B cell (primary cell): ENCODE data around the gene POU6F1. TPM values are rescaled to one million over a fixed set of nuclear protein-coding genes. Genes with fewer than 3 reads are reported as not detected.

Experiments used
- ATAC-seq: fragments of 200-7000 bp; cut with Tn5 transposase; one replicate; pipeline ENCODE4 v1.10.0; 2021; ENCODE audit warnings: low read depth, mild to moderate bottlenecking, moderate number of reproducible peaks, moderate library complexity
- CTCF ChIA-PET: fragments of 350-600 bp; sonication (Branson Sonifier 250); formaldehyde crosslinking; loops from one replicate; lab custom pipeline; 2021; ENCODE audit warnings: antibody characterized with exemption, inconsistent platforms; lab: Charles Lee
- POLR2A ChIA-PET: fragments of 350-600 bp; sonication (Branson Sonifier 250); formaldehyde crosslinking; loops from one replicate; lab custom pipeline; 2021; ENCODE audit warnings: antibody characterized with exemption; lab: Charles Lee
- DNase-seq: peaks from one replicate; pipeline ENCODE4 v3.0.0; 2013
- H2AFZ ChIP-seq: 2 replicates; pipeline ENCODE4 v1.6.1; 2012; ENCODE audit warnings: mild to moderate bottlenecking, low read depth, low read length; ENCODE audit not compliant: insufficient read depth, poor library complexity, severe bottlenecking
- H3K27ac ChIP-seq, 2 donors: 1 replicate in 1 of 2; 2 replicates in 1 of 2; pipeline ENCODE4 v1.5.1; 2012 to 2013; ENCODE audit warnings: low read length in 2 of 2, mild to moderate bottlenecking in 2 of 2, moderate library complexity in 1 of 2
- H3K27me3 ChIP-seq, 4 experiments: fragments of 200-600 bp in 1 of 4; sonication (generic) in 1 of 4; replicated peaks in 1 of 4; 1 replicate in 2 of 4; 2 replicates in 2 of 4; pipeline versions ENCODE4 v1.6.1 to v1.7.0; 2013 to 2016; ENCODE audit warnings: low read length in 3 of 4, mild to moderate bottlenecking in 2 of 4, mixed read lengths in 1 of 4, moderate library complexity in 1 of 4; ENCODE audit not compliant: insufficient read depth in 4 of 4, control insufficient read depth in 3 of 4; ENCODE audit errors: control extremely low read depth in 1 of 4
- H3K36me3 ChIP-seq, 2 experiments: replicated peaks in 1 of 2; 1 replicate in 1 of 2; 2 replicates in 1 of 2; pipeline versions ENCODE4 v1.6.1 to v1.7.1; 2013; ENCODE audit warnings: low read length in 1 of 2; ENCODE audit not compliant: insufficient read depth in 2 of 2, control insufficient read depth in 1 of 2; ENCODE audit errors: control extremely low read depth in 1 of 2, extremely low read depth in 1 of 2
- H3K4me1 ChIP-seq, 2 donors: fragments of 200-600 bp in 1 of 2; sonication (generic) in 1 of 2; 1 replicate in 1 of 2; 2 replicates in 1 of 2; pipeline versions ENCODE4 v1.5.1 to v1.6.1; 2013 to 2017; ENCODE audit warnings: low read length in 2 of 2; ENCODE audit not compliant: control insufficient read depth in 2 of 2, insufficient read depth in 2 of 2
- H3K4me2 ChIP-seq: replicated peaks from 2 replicates; pipeline ENCODE3; 2012; ENCODE audit warnings: mild to moderate bottlenecking, low read depth, low read length; ENCODE audit not compliant: poor library complexity, severe bottlenecking
- H3K4me3 ChIP-seq, 5 experiments: fragments of 200-600 bp in 1 of 5; sonication (generic) in 1 of 5; 1 replicate in 3 of 5; 2 replicates in 2 of 5; pipeline versions ENCODE4 v1.5.1 to v1.7.0; 2011 to 2016; ENCODE audit warnings: low read length in 4 of 5, mild to moderate bottlenecking in 4 of 5, low read depth in 2 of 5, control low read depth in 1 of 5, moderate library complexity in 1 of 5; ENCODE audit not compliant: insufficient read depth in 1 of 5; ENCODE audit errors: control extremely low read depth in 1 of 5, extremely low read depth in 1 of 5
- H3K79me2 ChIP-seq: fragments of 200-600 bp; sonication (generic); one replicate; pipeline ENCODE4 v1.6.0; 2016; ENCODE audit warnings: low read length; ENCODE audit not compliant: control insufficient read depth, insufficient read depth
- H3K9ac ChIP-seq: fragments of 200-600 bp; sonication (generic); 2 replicates; pipeline ENCODE4 v1.6.1; 2017; ENCODE audit warnings: mild to moderate bottlenecking, low read length, moderate library complexity
- H3K9me3 ChIP-seq, 3 donors: one replicate each; pipeline versions ENCODE4 v1.6.1 to v1.7.1; 2013; ENCODE audit warnings: low read length in 2 of 3; ENCODE audit not compliant: control insufficient read depth in 2 of 3, insufficient read depth in 1 of 3; ENCODE audit errors: control extremely low read depth in 1 of 3
- H4K20me1 ChIP-seq: 2 replicates; pipeline ENCODE4 v1.6.0; 2012; ENCODE audit warnings: mild to moderate bottlenecking, low read length; ENCODE audit not compliant: insufficient read depth, control insufficient read depth, poor library complexity, severe bottlenecking
- H3K27ac Mint-ChIP-seq: one replicate; pipeline ENCODE4 v1.8.0; 2021; ENCODE audit warnings: mixed read lengths
- H3K27me3 Mint-ChIP-seq: one replicate; pipeline ENCODE4 v1.8.0; 2021; ENCODE audit warnings: mixed read lengths
- H3K4me1 Mint-ChIP-seq: one replicate; pipeline ENCODE4 v1.8.0; 2021; ENCODE audit warnings: mixed read lengths
- H3K4me3 Mint-ChIP-seq: one replicate; pipeline ENCODE4 v1.8.0; 2021; ENCODE audit warnings: mixed read lengths
- H3K9me3 Mint-ChIP-seq: one replicate; pipeline ENCODE4 v1.8.0; 2022; ENCODE audit warnings: mixed read lengths; ENCODE audit not compliant: insufficient read depth
- CTCF ChIP-seq: fragments of 200-600 bp; IDR thresholded peaks from one replicate; pipeline ENCODE4 v1.8.0; 2022; ENCODE audit warnings: antibody characterized with exemption, mild to moderate bottlenecking
- EZH2 ChIP-seq: IDR thresholded peaks from 2 replicates; pipeline ENCODE4 v1.6.1; 2012; ENCODE audit warnings: borderline replicate concordance, low read depth, mild to moderate bottlenecking, moderate library complexity, low read length; ENCODE audit not compliant: insufficient read depth, poor library complexity, severe bottlenecking
- WGBS: methylation state at CpG from one replicate; pipeline ENCODE4 v1.1.5; 2013; ENCODE audit warnings: missing lambda C conversion rate; ENCODE audit not compliant: insufficient coverage; 5-methylcytosine and 5-hydroxymethylcytosine counted together
- intact Hi-C: fragments of 100-400 bp; cut with micrococcal nuclease; formaldehyde crosslinking; loops from one replicate; pipeline ENCODE4 v1.10.0; 2022
- polyA plus RNA-seq: library from polyadenylated mRNA; depleted of rRNA; stranded (reverse); fragments of >200 nt; gene quantifications from 2 replicates; pipeline ENCODE4 v1.2.3, GENCODE V29; 2012
- total RNA-seq, 2 donors: library from RNA; stranded (reverse); fragments of 120-200 nt in 1 of 2; gene quantifications; 1 replicate in 1 of 2; 2 replicates in 1 of 2; pipeline versions ENCODE4 v1.2.3 to v1.2.4, GENCODE V29; 2013 to 2022

POU6F1 gene
- total and polyA plus RNA-seq, 2 donors (not counting 1 experiment from before 2014, with no cell fraction given) = 27.7 to 62.6 TPM

GRCh38 chr12:51247523-51248206, 29.8 kb upstream of the POU6F1 start:
- H3K27ac Mint-ChIP-seq = peak overlapping the region; percentile 64
- Histone ChIP-seq H3K4me2 (peak overlapping the region; percentile 58), H4K20me1 (peaks cover 13% of the 10 kb centered on the region), H3K4me3 (no peak overlapping the region), H3K9ac (no peak overlapping the region), H3K27me3 (no peaks in the 10 kb centered on the region), H3K4me1 (peaks cover 26 to 29% of the 10 kb centered on the region in 2 donors), H3K36me3 (peaks cover 0 to 39% of the 10 kb centered on the region in 2 experiments), H2AFZ (no peak overlapping the region), H3K79me2 (peaks cover 11% of the 10 kb centered on the region), H3K27ac (peak overlapping the region in 1 of 2 donors; percentile 42), H3K9me3 (no peaks in the 10 kb centered on the region)
- POLR2A ChIA-PET = interaction anchor here (1.4 kb wide), 1 partner anchor 9 kb away, joined by 4 read pairs; the partner anchor contains the start of gene DAZAP2
- peaks cover 41% of the 10 kb centered on the region for H3K4me1 Mint-ChIP-seq
- TF ChIP-seq CTCF (no peak), EZH2 (no peak)
- 86% methylated on average over 11 of the region's 14 CpGs for WGBS
- no peak for DNase-seq
- no peaks in the 10 kb centered on the region for H3K27me3 Mint-ChIP-seq
- peak overlapping the region; percentile 26 for H3K4me3 Mint-ChIP-seq
- CTCF ChIA-PET = interaction anchor here (0.6 to 2.2 kb wide), 4 partner anchors 11 to 480 kb away, joined by 3 to 6 read pairs (median 4); no protein-coding TSS in a partner anchor
- ATAC-seq = no peak
- intact Hi-C loops = loop anchor here (10.0 kb wide), 1 partner anchor 483 kb away; the partner anchor contains the start of gene ATF1
- H3K9me3 Mint-ChIP-seq = no peaks in the 10 kb centered on the region
